HepG2 (cell line): ENCODE measurements around the gene NRIP2. TPM values are rescaled to one million over a fixed set of nuclear protein-coding genes. Genes with fewer than 3 reads are reported as not detected.

Experiments used
- ATF4 ChIP-seq, 2 experiments: fragments of 450-650 bp in 1 of 2; sonication (generic) in 1 of 2; formaldehyde crosslinking; IDR thresholded peaks; 2 replicates each; pipeline versions ENCODE4 v1.5.0 to v1.8.0; 2020 to 2022; ENCODE audit warnings: mild to moderate bottlenecking in 1 of 2, missing genetic modification reagents in 1 of 2
- ELF3 ChIP-seq: IDR thresholded peaks from 2 replicates; pipeline ENCODE4 v1.6.1; 2016; ENCODE audit warnings: missing genetic modification reagents, missing compliant biosample characterization
- HDAC2 ChIP-seq: sonication (generic); formaldehyde crosslinking; IDR thresholded peaks from 2 replicates; pipeline ENCODE4 v1.4.0; 2020; ENCODE audit warnings: missing genetic modification reagents
- REL ChIP-seq: sonication (generic); formaldehyde crosslinking; conservative IDR thresholded peaks from 2 replicates; pipeline ENCODE4 v1.8.0; 2022; ENCODE audit warnings: mild to moderate bottlenecking, missing genetic modification reagents, moderate library complexity
- ZHX2 ChIP-seq, 2 experiments: sonication (generic) in 1 of 2; formaldehyde crosslinking in 1 of 2; IDR thresholded peaks; 2 replicates each; pipeline versions ENCODE4 v1.6.1 to v1.9.0; 2014 to 2022; ENCODE audit warnings: antibody characterized with exemption in 1 of 2, borderline replicate concordance in 1 of 2, inconsistent platforms in 1 of 2, low read depth in 1 of 2, missing genetic modification reagents in 1 of 2
- ZNF430 ChIP-seq: sonication (generic); formaldehyde crosslinking; IDR thresholded peaks from 2 replicates; pipeline ENCODE4 v1.9.0; 2021; ENCODE audit warnings: mild to moderate bottlenecking, missing genetic modification reagents
- ZNF597 ChIP-seq: sonication (generic); formaldehyde crosslinking; IDR thresholded peaks from 2 replicates; pipeline ENCODE4 v1.5.0; 2020; ENCODE audit warnings: missing genetic modification reagents
- polyA plus RNA-seq, 8 experiments: library from polyadenylated mRNA; depleted of rRNA in 3 of 8; stranded (reverse) in 7 of 8; unstranded in 1 of 8; fragments of >200 nt; fragmentation: Illumina TruSeq in 4 of 8; extraction: Trizol in 4 of 8; gene quantifications; 2 replicates each; pipeline versions ENCODE4 v1.2.1 to v1.2.3, GENCODE V29; 2011 to 2016; ENCODE audit warnings: low read depth in 4 of 8, missing spikeins in 1 of 8, mixed read lengths in 1 of 8; ENCODE audit not compliant: insufficient read depth in 1 of 8
- total RNA-seq, 5 experiments: library from RNA; depleted of rRNA; stranded (reverse); fragments of >200 nt; fragmentation: Illumina TruSeq; extraction: Trizol; gene quantifications; 2 replicates each; pipeline ENCODE4 v1.2.3, GENCODE V29; 2016; ENCODE audit warnings: low read depth in 1 of 5
- TF ChIP-seq, protein P1 (sequence below): IDR thresholded peaks from 2 replicates; pipeline ENCODE4 v1.6.1; 2012; ENCODE audit warnings: low read length, improper control_type of control experiment
- TF ChIP-seq, protein P2 (sequence below): IDR thresholded peaks from 2 replicates; pipeline ENCODE4 v1.6.1; 2012; ENCODE audit warnings: low read depth, low read length, improper control_type of control experiment
- TF ChIP-seq, protein P3 (sequence below): sonication (generic); formaldehyde crosslinking; IDR thresholded peaks from 2 replicates; pipeline ENCODE4 v1.5.0; 2020; ENCODE audit warnings: mild to moderate bottlenecking, missing genetic modification reagents

Gene NRIP2
- total and polyA plus RNA-seq, 2 of the 13 experiments (the other 11 are each of a cell fraction or from before 2014, with no cell fraction given) = not detected

DNA sequence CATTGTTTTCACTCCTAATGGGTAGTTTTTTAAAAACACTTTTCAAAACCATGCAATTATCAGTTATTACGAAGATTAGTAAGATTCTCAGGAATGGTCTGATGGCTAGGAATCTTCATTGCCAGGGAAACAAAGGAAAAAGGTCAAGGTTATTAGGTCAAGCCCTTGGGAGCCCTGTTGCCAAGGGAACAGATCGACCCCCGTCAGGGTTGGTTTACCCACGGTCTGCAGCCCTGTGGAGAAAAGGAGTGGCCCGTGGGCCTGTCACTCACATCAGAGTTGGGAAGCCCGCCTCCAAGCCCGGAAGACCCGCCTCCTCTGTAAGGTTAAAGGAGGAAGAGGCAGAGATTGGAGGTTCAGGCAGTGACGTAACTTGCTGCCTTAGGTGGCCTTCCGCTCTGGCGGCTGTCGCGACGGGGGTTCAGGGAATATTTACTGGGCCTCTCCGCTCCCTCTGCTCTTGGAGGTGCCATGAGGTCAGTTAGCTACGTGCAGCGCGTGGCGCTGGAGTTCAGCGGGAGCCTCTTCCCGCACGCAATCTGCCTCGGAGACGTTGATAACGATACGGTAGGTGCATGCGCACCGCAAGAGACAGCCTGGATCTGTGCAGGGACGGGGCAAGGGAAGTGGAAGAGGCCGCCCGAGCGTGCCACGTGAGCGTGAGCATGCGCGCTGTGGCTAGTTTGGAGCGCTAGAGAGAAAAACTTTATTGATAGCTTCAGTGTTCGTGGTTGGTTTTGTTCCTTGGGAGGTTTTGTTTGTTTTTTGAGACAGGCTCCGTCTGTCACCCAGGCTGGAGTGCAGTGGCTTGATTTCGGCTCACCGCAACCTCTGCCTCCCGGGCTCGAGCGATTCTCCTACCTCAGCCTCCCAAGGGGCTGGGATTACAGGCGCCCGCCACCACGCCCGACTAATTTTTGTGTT is 22.3 kb downstream of the NRIP2 start, which contains the start of gene ITFG2 (continued):
- peak; percentile 75 for TF ChIP-seq ZHX2 (IDR thresholded peaks at IDR 0.05; ENCODE audit: low read depth)
- TF ChIP-seq ZHX2 (CRISPR knock-in tag; IDR thresholded peaks at IDR 0.05; ENCODE audit: borderline replicate concordance) = no peak
- peak; percentile 81 for TF ChIP-seq HDAC2 (CRISPR knock-in tag)
- TF ChIP-seq, protein P1, sequence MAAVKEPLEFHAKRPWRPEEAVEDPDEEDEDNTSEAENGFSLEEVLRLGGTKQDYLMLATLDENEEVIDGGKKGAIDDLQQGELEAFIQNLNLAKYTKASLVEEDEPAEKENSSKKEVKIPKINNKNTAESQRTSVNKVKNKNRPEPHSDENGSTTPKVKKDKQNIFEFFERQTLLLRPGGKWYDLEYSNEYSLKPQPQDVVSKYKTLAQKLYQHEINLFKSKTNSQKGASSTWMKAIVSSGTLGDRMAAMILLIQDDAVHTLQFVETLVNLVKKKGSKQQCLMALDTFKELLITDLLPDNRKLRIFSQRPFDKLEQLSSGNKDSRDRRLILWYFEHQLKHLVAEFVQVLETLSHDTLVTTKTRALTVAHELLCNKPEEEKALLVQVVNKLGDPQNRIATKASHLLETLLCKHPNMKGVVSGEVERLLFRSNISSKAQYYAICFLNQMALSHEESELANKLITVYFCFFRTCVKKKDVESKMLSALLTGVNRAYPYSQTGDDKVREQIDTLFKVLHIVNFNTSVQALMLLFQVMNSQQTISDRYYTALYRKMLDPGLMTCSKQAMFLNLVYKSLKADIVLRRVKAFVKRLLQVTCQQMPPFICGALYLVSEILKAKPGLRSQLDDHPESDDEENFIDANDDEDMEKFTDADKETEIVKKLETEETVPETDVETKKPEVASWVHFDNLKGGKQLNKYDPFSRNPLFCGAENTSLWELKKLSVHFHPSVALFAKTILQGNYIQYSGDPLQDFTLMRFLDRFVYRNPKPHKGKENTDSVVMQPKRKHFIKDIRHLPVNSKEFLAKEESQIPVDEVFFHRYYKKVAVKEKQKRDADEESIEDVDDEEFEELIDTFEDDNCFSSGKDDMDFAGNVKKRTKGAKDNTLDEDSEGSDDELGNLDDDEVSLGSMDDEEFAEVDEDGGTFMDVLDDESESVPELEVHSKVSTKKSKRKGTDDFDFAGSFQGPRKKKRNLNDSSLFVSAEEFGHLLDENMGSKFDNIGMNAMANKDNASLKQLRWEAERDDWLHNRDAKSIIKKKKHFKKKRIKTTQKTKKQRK = peak; percentile 40; the same call in 1 of the 2 replicates
- TF ChIP-seq REL (CRISPR knock-in tag) = 0 out of 2 replicates have a peak, but pooled peaks have one; percentile 49
- TF ChIP-seq ZNF430 (CRISPR knock-in tag) = 0 out of 2 replicates have a peak, but pooled peaks have one; percentile 52
- TF ChIP-seq, protein P2, sequence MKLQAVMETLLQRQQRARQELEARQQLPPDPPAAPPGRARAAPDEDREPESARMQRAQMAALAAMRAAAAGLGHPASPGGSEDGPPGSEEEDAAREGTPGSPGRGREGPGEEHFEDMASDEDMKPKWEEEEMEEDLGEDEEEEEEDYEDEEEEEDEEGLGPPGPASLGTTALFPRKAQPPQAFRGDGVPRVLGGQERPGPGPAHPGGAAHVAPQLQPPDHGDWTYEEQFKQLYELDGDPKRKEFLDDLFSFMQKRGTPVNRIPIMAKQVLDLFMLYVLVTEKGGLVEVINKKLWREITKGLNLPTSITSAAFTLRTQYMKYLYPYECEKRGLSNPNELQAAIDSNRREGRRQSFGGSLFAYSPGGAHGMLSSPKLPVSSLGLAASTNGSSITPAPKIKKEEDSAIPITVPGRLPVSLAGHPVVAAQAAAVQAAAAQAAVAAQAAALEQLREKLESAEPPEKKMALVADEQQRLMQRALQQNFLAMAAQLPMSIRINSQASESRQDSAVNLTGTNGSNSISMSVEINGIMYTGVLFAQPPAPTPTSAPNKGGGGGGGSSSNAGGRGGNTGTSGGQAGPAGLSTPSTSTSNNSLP = no peak
- TF ChIP-seq ZNF597 (CRISPR knock-in tag) = no peak
- TF ChIP-seq, protein P3, sequence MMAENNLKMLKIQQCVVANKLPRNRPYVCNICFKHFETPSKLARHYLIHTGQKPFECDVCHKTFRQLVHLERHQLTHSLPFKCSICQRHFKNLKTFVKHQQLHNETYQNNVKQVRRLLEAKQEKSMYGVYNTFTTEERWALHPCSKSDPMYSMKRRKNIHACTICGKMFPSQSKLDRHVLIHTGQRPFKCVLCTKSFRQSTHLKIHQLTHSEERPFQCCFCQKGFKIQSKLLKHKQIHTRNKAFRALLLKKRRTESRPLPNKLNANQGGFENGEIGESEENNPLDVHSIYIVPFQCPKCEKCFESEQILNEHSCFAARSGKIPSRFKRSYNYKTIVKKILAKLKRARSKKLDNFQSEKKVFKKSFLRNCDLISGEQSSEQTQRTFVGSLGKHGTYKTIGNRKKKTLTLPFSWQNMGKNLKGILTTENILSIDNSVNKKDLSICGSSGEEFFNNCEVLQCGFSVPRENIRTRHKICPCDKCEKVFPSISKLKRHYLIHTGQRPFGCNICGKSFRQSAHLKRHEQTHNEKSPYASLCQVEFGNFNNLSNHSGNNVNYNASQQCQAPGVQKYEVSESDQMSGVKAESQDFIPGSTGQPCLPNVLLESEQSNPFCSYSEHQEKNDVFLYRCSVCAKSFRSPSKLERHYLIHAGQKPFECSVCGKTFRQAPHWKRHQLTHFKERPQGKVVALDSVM (CRISPR knock-in tag) = peak; percentile 74
- peak; percentile 73 for TF ChIP-seq ELF3 (CRISPR knock-in tag)
- TF ChIP-seq ATF4 (CRISPR knock-in tag; IDR thresholded peaks at IDR 0.05) = peak in 1 of 2 experiments; percentile 56; a peak in 2 of 4 replicates
